CD4-positive, alpha-beta memory T cell (primary cell): ENCODE measurements around the gene RASL10B. TPM values are rescaled to one million over a fixed set of nuclear protein-coding genes. Genes with fewer than 3 reads are reported as not detected.

Experiments
- CTCF ChIA-PET: fragments of 350-600 bp; sonication (Branson Sonifier 250); formaldehyde crosslinking; loops from one replicate; lab custom pipeline; 2021; ENCODE audit warnings: inconsistent platforms; ENCODE audit not compliant: partially characterized antibody; lab: Charles Lee
- POLR2A ChIA-PET: fragments of 350-600 bp; sonication (Branson Sonifier 250); formaldehyde crosslinking; loops from one replicate; lab custom pipeline; 2021; ENCODE audit not compliant: partially characterized antibody; lab: Charles Lee
- DNase-seq, 5 donors: peaks; one replicate each; pipeline versions ENCODE4 v3.0.0 to v3.0.0-alpha.2; 2020 to 2022; ENCODE audit warnings: mixed read lengths in 1 of 5
- H3K27ac ChIP-seq: one replicate; pipeline ENCODE4 v1.7.0; 2013; ENCODE audit warnings: low read depth, low read length
- H3K27me3 ChIP-seq: 2 replicates; pipeline ENCODE4 v1.7.0; 2013; ENCODE audit warnings: mild to moderate bottlenecking, low read length, moderate library complexity; ENCODE audit not compliant: insufficient read depth
- H3K36me3 ChIP-seq: 2 replicates; pipeline ENCODE4 v1.7.0; 2013; ENCODE audit warnings: mild to moderate bottlenecking, low read length, moderate library complexity; ENCODE audit not compliant: insufficient read depth
- H3K4me1 ChIP-seq: 2 replicates; pipeline ENCODE4 v1.7.0; 2013; ENCODE audit warnings: mild to moderate bottlenecking, low read length, moderate library complexity; ENCODE audit not compliant: insufficient read depth
- H3K4me3 ChIP-seq, 2 donors: one replicate each; pipeline ENCODE4 v1.7.0; 2013; ENCODE audit warnings: low read length in 2 of 2, mild to moderate bottlenecking in 1 of 2
- H3K9me3 ChIP-seq, 2 donors: one replicate each; pipeline ENCODE4 v1.7.0; 2013; ENCODE audit warnings: low read length in 2 of 2, control low read depth in 1 of 2; ENCODE audit not compliant: control insufficient read depth in 1 of 2
- H3K27ac Mint-ChIP-seq, 7 donors: one replicate each; pipeline ENCODE4 v1.8.0; 2020 to 2021; ENCODE audit warnings: mixed read lengths in 7 of 7, mild to moderate bottlenecking in 6 of 7, inconsistent platforms in 3 of 7, moderate library complexity in 3 of 7
- H3K27me3 Mint-ChIP-seq, 2 donors: one replicate each; pipeline ENCODE4 v1.8.0; 2020 to 2021; ENCODE audit warnings: mixed read lengths in 2 of 2
- H3K36me3 Mint-ChIP-seq, 2 donors: one replicate each; pipeline ENCODE4 v1.8.0; 2020 to 2021; ENCODE audit warnings: mixed read lengths in 2 of 2, inconsistent platforms in 1 of 2, mild to moderate bottlenecking in 1 of 2
- H3K4me1 Mint-ChIP-seq, 4 donors: one replicate each; pipeline ENCODE4 v1.8.0; 2020 to 2021; ENCODE audit warnings: mixed read lengths in 4 of 4, mild to moderate bottlenecking in 1 of 4
- H3K4me3 Mint-ChIP-seq, 8 donors: one replicate each; pipeline ENCODE4 v1.8.0; 2020 to 2021; ENCODE audit warnings: mixed read lengths in 8 of 8, mild to moderate bottlenecking in 7 of 8, moderate library complexity in 6 of 8, inconsistent platforms in 3 of 8
- H3K9me3 Mint-ChIP-seq, 8 donors: one replicate each; pipeline ENCODE4 v1.8.0; 2020 to 2021; ENCODE audit warnings: mixed read lengths in 8 of 8, mild to moderate bottlenecking in 5 of 8, inconsistent platforms in 3 of 8, moderate library complexity in 1 of 8
- intact Hi-C: fragments of 100-400 bp; cut with micrococcal nuclease; formaldehyde crosslinking; loops from one replicate; pipeline ENCODE4 v1.15.1; 2023
- polyA plus RNA-seq, 2 donors: library from polyadenylated mRNA; unstranded; fragments of 300-500 nt; fragmentation: Illumina TruSeq; gene quantifications; one replicate each; pipeline ENCODE4 v1.2.3, GENCODE V29; 2021
- total RNA-seq, 2 experiments: library from RNA; stranded (reverse); gene quantifications; one replicate each; pipeline ENCODE4 v1.2.3, GENCODE V29; 2021

Gene RASL10B
- total and polyA plus RNA-seq, 4 experiments from 2014 or later, result 0.15 TPM; not detected in 2

DNA sequence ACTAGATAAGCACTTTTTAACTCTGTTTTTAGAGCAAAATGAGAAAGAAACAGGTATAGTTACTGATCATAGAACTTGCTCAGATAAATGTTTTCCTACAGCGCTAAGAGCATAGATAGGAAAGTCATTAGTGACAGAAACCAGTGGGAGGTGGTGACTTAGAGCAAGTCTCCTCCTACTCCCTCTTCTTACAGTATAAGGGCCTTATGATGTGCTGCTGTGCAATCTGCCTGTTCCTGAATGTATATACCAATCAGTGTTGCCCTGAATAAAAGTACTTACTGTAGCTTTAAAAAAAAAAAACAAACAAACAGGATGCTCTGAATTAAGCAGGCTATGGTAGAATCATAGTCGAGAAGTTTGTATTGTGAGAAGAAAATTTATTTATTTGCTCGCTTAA lies 23.3 kb upstream of the RASL10B start:
- H3K4me1 Mint-ChIP-seq, result peaks cover 32 to 54% (median 33%) of the 10 kb centered on the region in 4 donors
- H3K36me3 Mint-ChIP-seq, result peaks cover 23 to 39% of the 10 kb centered on the region in 2 donors
- no peaks in the 10 kb centered on the region for H3K9me3 Mint-ChIP-seq
- Histone ChIP-seq H3K4me3 (no peak overlapping the region), H3K27ac (no peak overlapping the region), H3K4me1 (peaks cover 23% of the 10 kb centered on the region), H3K27me3 (no peaks in the 10 kb centered on the region), H3K36me3 (peaks cover 13% of the 10 kb centered on the region), H3K9me3 (no peaks in the 10 kb centered on the region)
- H3K27me3 Mint-ChIP-seq, result no peaks in the 10 kb centered on the region
- H3K27ac Mint-ChIP-seq, result peak overlapping the region in 3 of 7 donors; percentile 4 to 54 (median 37)
- H3K4me3 Mint-ChIP-seq, result no peak overlapping the region
- intact Hi-C loops, result no loop called here
- CTCF ChIA-PET, result interaction anchor here (0.8 kb wide), 1 partner anchor 56 kb away, joined by 3 read pairs; no protein-coding TSS in a partner anchor
- DNase-seq, result no peak
- POLR2A ChIA-PET, result no interaction called here

DNA sequence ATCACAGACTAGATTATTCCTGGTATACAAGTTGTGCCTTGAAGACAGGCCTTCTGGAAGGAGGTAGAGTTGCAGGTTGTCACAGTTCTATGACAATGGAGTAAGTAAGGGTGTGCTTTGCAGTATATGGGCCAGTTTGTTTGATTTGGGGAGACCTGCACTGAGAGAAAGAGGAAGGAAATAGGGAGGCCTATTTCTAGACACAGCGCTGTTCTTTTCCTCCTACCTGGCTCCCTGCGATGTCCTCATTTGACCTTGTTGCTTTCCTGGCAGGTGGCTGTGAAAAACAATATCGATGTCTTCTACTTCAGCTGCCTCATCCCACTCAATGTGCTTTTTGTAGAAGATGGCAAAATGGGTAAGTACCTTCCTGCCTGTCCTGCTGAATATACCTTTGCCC lies 22.5 kb upstream of the RASL10B start:
- Histone ChIP-seq H3K36me3 (peaks cover 13% of the 10 kb centered on the region), H3K27me3 (no peaks in the 10 kb centered on the region), H3K4me1 (peaks cover 26% of the 10 kb centered on the region), H3K4me3 (no peak overlapping the region), H3K9me3 (no peaks in the 10 kb centered on the region), H3K27ac (no peak overlapping the region)
- DNase-seq, result no peak
- Mint-ChIP-seq H3K9me3 (no peaks in the 10 kb centered on the region), H3K27ac (peak overlapping the region in 5 of 7 donors; percentile 38 to 71 (median 55)), H3K4me1 (peaks cover 31 to 52% (median 32%) of the 10 kb centered on the region in 4 donors), H3K36me3 (peaks cover 20 to 36% of the 10 kb centered on the region in 2 donors), H3K27me3 (no peaks in the 10 kb centered on the region), H3K4me3 (peak overlapping the region in 3 of 8 donors; percentile 18 to 42 (median 34))
- POLR2A ChIA-PET, result no interaction called here
- CTCF ChIA-PET, result interaction anchor here (0.8 kb wide), 1 partner anchor 13 kb away, joined by 3 read pairs; no protein-coding TSS in a partner anchor
- intact Hi-C loops, result no loop called here

DNA sequence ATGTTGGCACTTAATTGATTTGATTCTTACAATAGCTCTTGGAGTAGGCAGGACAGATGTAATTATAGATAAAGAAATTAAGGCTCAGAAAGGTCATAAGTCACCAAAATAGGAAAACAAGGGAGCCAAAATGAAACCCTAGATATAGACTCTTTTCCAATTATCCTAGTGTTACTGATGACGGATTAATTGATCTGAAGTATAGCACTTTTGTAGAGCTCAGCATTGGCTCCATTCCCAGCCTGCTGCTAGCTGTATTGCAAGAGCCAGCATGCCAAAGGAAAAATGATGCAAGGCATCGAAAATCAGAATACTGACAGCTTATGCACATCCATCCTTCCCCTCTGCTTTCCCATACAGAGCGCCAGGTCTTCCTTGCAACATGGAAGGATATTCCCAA lies 21.6 kb upstream of the RASL10B start:
- POLR2A ChIA-PET, result no interaction called here
- Mint-ChIP-seq H3K4me1 (peaks cover 28 to 43% (median 28%) of the 10 kb centered on the region in 4 donors), H3K4me3 (no peak overlapping the region), H3K36me3 (peaks cover 20 to 32% of the 10 kb centered on the region in 2 donors), H3K9me3 (no peaks in the 10 kb centered on the region), H3K27ac (peak overlapping the region in 1 of 7 donors; percentile 60), H3K27me3 (no peaks in the 10 kb centered on the region)
- Histone ChIP-seq H3K9me3 (no peaks in the 10 kb centered on the region), H3K36me3 (peaks cover 16% of the 10 kb centered on the region), H3K4me1 (peaks cover 26% of the 10 kb centered on the region), H3K4me3 (no peak overlapping the region), H3K27ac (no peak overlapping the region), H3K27me3 (no peaks in the 10 kb centered on the region)
- intact Hi-C loops, result no loop called here
- CTCF ChIA-PET, result no interaction called here
- no peak for DNase-seq

DNA sequence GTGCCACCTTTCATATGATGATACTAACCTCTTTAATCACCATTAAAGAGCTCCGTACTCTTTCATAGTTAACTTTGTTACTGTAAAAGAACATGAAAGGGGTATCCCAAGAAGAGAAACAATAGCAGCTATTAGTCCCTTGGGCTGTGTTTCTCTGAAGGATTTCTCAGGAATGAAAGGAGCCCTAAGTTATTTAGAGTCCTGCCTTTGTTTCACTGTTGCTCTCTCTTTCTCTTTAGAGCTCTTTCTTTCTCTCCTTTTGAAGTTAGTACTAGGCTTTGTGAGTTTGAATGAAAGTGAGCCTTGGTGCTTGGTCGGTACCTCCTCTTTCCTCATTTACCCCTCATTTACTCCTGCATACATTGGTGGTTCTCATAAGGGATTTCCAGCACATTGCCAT lies 20.5 kb upstream of the RASL10B start:
- Mint-ChIP-seq H3K4me1 (peaks cover 22 to 32% (median 23%) of the 10 kb centered on the region in 4 donors), H3K4me3 (peak overlapping the region in 1 of 8 donors; percentile 27), H3K36me3 (peaks cover 16 to 27% of the 10 kb centered on the region in 2 donors), H3K27ac (no peak overlapping the region), H3K9me3 (no peaks in the 10 kb centered on the region), H3K27me3 (no peaks in the 10 kb centered on the region)
- intact Hi-C loops, result no loop called here
- CTCF ChIA-PET, result interaction anchor here (0.7 to 2.1 kb wide), 2 partner anchors 36 to 1291 kb away, joined by 3 to 6 read pairs; no protein-coding TSS in a partner anchor
- Histone ChIP-seq H3K9me3 (no peaks in the 10 kb centered on the region), H3K27ac (no peak overlapping the region), H3K4me3 (no peak overlapping the region), H3K4me1 (peaks cover 26% of the 10 kb centered on the region), H3K27me3 (no peaks in the 10 kb centered on the region), H3K36me3 (peaks cover 24% of the 10 kb centered on the region)
- no peak for DNase-seq
- POLR2A ChIA-PET, result no interaction called here

DNA sequence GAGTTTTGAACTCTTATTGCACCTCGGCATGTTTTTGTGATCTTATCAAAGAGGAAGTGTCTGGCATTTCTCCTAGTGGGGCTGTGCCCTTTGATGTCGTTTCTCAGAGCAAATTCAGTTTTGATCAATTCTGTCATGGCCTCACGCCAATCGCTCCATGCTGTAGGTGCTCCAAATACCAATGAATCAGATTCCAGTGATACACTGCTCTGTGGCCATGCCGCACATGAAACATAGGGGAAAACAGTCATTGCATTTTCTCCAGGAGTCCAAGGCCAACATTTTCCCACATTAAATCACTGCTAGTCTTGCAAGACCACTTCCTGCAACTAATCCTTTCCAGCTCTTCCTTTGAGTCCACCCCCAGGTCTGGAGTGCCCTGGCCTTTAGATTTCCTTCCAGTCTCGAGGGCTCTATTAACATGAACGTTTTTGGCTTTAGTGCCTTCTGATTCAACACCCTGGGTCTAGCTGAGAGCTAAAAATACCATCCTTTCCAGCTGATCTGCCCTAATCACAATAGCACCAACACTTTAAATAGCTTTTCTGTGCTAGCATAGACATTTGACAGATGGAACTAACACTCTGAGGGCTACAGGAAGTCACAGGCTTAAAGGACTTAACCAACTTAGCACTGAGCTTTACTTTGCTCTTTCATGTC lies 18.2 kb upstream of the RASL10B start:
- intact Hi-C loops, result no loop called here
- Mint-ChIP-seq H3K9me3 (no peaks in the 10 kb centered on the region), H3K27ac (peak overlapping the region in 1 of 7 donors; percentile 83), H3K4me1 (peaks cover 10 to 18% (median 12%) of the 10 kb centered on the region in 4 donors), H3K4me3 (no peak overlapping the region), H3K27me3 (no peaks in the 10 kb centered on the region), H3K36me3 (peaks cover 32 to 45% of the 10 kb centered on the region in 2 donors)
- no peak overlapping the region for H3K27ac ChIP-seq
- H3K27me3 ChIP-seq, result no peaks in the 10 kb centered on the region
- peaks cover 41% of the 10 kb centered on the region for H3K36me3 ChIP-seq
- ChIA-PET CTCF (no interaction called here), POLR2A (interaction anchor here (0.7 kb wide), 1 partner anchor 19 kb away, joined by 3 read pairs; no protein-coding TSS in a partner anchor)
- no peak for DNase-seq
- H3K4me3 ChIP-seq, result no peak overlapping the region
- peaks cover 25% of the 10 kb centered on the region for H3K4me1 ChIP-seq
- H3K9me3 ChIP-seq, result no peaks in the 10 kb centered on the region

DNA sequence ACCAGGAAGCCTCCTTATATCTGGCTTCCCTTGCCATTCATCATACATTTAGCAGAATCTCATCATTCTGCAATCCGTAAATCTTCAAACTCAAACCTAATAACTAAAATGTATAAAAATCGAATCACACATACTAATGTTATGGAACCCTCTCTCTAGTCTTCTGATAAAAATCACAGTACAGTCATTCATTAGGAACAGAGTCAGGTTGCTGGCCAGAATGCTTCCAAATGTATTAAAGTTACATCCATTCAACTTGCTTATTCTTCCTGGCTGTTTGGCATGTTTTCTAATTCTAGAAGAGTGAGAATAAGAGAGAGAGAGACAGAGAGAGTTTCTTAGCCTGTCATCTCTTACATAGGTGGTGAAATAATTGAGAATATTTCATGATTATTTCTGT lies 16.5 kb upstream of the RASL10B start:
- POLR2A ChIA-PET, result no interaction called here
- H3K9me3 Mint-ChIP-seq, result no peaks in the 10 kb centered on the region
- H3K27me3 Mint-ChIP-seq, result no peaks in the 10 kb centered on the region
- intact Hi-C loops, result no loop called here
- Histone ChIP-seq H3K36me3 (peaks cover 41% of the 10 kb centered on the region), H3K9me3 (no peaks in the 10 kb centered on the region), H3K27me3 (no peaks in the 10 kb centered on the region), H3K27ac (no peak overlapping the region), H3K4me3 (no peak overlapping the region), H3K4me1 (peaks cover 16% of the 10 kb centered on the region)
- CTCF ChIA-PET, result no interaction called here
- no peak overlapping the region for H3K27ac Mint-ChIP-seq
- H3K36me3 Mint-ChIP-seq, result peaks cover 43 to 45% of the 10 kb centered on the region in 2 donors
- H3K4me3 Mint-ChIP-seq, result no peak overlapping the region
- H3K4me1 Mint-ChIP-seq, result peaks cover 0 to 8% (median 3%) of the 10 kb centered on the region in 4 donors
- DNase-seq, result no peak

DNA sequence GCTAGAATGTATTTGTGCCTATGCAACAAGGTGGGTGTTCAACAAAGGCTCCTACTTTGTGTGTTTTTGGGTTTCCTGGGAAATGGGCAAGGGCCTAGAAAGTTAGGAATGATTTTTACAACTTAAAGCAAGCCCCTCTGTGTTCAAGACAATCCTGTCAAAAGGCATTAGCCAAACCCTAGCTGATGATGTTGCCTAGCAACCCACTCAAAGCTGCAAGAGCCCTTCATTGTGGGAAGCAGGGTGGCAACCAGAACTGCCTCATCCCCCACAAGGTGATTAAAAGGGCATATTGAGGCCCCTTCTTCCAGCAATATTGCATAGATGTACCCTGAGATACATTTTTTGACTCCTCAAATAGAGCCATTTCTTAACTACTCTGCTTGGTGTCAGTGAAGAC lies 16.0 kb upstream of the RASL10B start:
- Mint-ChIP-seq H3K9me3 (no peaks in the 10 kb centered on the region), H3K27me3 (no peaks in the 10 kb centered on the region), H3K27ac (no peak overlapping the region), H3K4me3 (no peak overlapping the region), H3K4me1 (peaks cover 0 to 8% (median 3%) of the 10 kb centered on the region in 4 donors), H3K36me3 (peaks cover 42 to 43% of the 10 kb centered on the region in 2 donors)
- Histone ChIP-seq H3K4me1 (peaks cover 16% of the 10 kb centered on the region), H3K4me3 (no peak overlapping the region), H3K36me3 (peaks cover 37% of the 10 kb centered on the region), H3K9me3 (no peaks in the 10 kb centered on the region), H3K27ac (no peak overlapping the region), H3K27me3 (no peaks in the 10 kb centered on the region)
- ChIA-PET CTCF (interaction anchor here (0.7 kb wide), 1 partner anchor 49 kb away, joined by 3 read pairs; no protein-coding TSS in a partner anchor), POLR2A (no interaction called here)
- DNase-seq, result no peak
- intact Hi-C loops, result no loop called here
